CD4-positive, alpha-beta T cell (primary cell): ENCODE measurements around the gene PKNOX2. TPM values are rescaled to one million over a fixed set of nuclear protein-coding genes. Genes with fewer than 3 reads are reported as not detected.

ENCODE experiments used
- ATAC-seq: fragments of 200-7000 bp; cut with Tn5 transposase; one replicate; pipeline ENCODE4 v1.10.0; 2022; ENCODE audit warnings: mild to moderate bottlenecking; ENCODE audit not compliant: poor library complexity
- CTCF ChIA-PET: fragments of 350-600 bp; sonication (Branson Sonifier 250); formaldehyde crosslinking; loops from one replicate; lab custom pipeline; 2021; ENCODE audit warnings: antibody characterized with exemption, inconsistent platforms; lab: Charles Lee
- POLR2A ChIA-PET: fragments of 350-600 bp; sonication (Branson Sonifier 250); formaldehyde crosslinking; loops from one replicate; lab custom pipeline; 2021; ENCODE audit warnings: antibody characterized with exemption, inconsistent platforms; lab: Charles Lee
- DNase-seq, 14 experiments: peaks; one replicate each; pipeline ENCODE4 v3.0.0-alpha.2; 2013 to 2020; ENCODE audit warnings: mixed read lengths in 2 of 14
- H3K27ac ChIP-seq, 2 donors: one replicate each; pipeline versions ENCODE4 v1.5.1 to v1.7.0; 2013; ENCODE audit warnings: low read length in 2 of 2, low read depth in 1 of 2, mild to moderate bottlenecking in 1 of 2
- H3K27me3 ChIP-seq, 2 experiments: 1 replicate in 1 of 2; 2 replicates in 1 of 2; pipeline versions ENCODE4 v1.6.1 to v1.7.0; 2013; ENCODE audit warnings: low read length in 2 of 2, control low read depth in 1 of 2, mild to moderate bottlenecking in 1 of 2, moderate library complexity in 1 of 2; ENCODE audit not compliant: insufficient read depth in 2 of 2, control insufficient read depth in 1 of 2
- H3K36me3 ChIP-seq: one replicate; pipeline ENCODE4 v1.6.1; 2013; ENCODE audit warnings: low read length, control low read depth; ENCODE audit not compliant: insufficient read depth
- H3K4me1 ChIP-seq: one replicate; pipeline ENCODE4 v1.6.1; 2013; ENCODE audit warnings: low read length, control low read depth; ENCODE audit not compliant: insufficient read depth
- H3K4me3 ChIP-seq: one replicate; pipeline ENCODE4 v1.5.1; 2013; ENCODE audit warnings: mild to moderate bottlenecking, low read length, moderate library complexity
- H3K9me3 ChIP-seq, 2 experiments: 1 replicate in 1 of 2; 2 replicates in 1 of 2; pipeline versions ENCODE4 v1.6.1 to v1.7.0; 2013; ENCODE audit warnings: low read length in 2 of 2, mild to moderate bottlenecking in 2 of 2, control low read depth in 1 of 2, moderate library complexity in 1 of 2; ENCODE audit not compliant: control insufficient read depth in 1 of 2, insufficient read depth in 1 of 2
- H3K27ac Mint-ChIP-seq: one replicate; pipeline ENCODE4 v1.8.0; 2020; ENCODE audit warnings: mixed read lengths
- H3K27me3 Mint-ChIP-seq: one replicate; pipeline ENCODE4 v1.8.0; 2021; ENCODE audit warnings: mixed read lengths
- H3K36me3 Mint-ChIP-seq: one replicate; pipeline ENCODE4 v1.8.0; 2021; ENCODE audit warnings: low read depth, mixed read lengths
- H3K4me1 Mint-ChIP-seq: one replicate; pipeline ENCODE4 v1.8.0; 2021; ENCODE audit warnings: low read depth, mixed read lengths
- H3K4me3 Mint-ChIP-seq: one replicate; pipeline ENCODE4 v1.8.0; 2020; ENCODE audit warnings: mild to moderate bottlenecking, mixed read lengths
- H3K9me3 Mint-ChIP-seq: one replicate; pipeline ENCODE4 v1.8.0; 2020; ENCODE audit warnings: mixed read lengths
- CTCF ChIP-seq: fragments of 200-600 bp; IDR thresholded peaks from one replicate; pipeline ENCODE4 v1.8.0; 2022; ENCODE audit warnings: antibody characterized with exemption, mild to moderate bottlenecking
- intact Hi-C, 2 experiments: fragments of 100-400 bp; cut with DNase I in 1 of 2; cut with micrococcal nuclease in 1 of 2; formaldehyde crosslinking; loops; one replicate each; pipeline versions ENCODE4 v1.15.1 to v1.9.0; 2023 to 2025; cut with DNase I, micrococcal nuclease
- total RNA-seq, 174 experiments: library from RNA in 2 of 174; stranded (reverse) in 2 of 174; gene quantifications; one replicate each; pipeline ENCODE4 v1.2.3 and lab custom pipeline; 2021 to 2026

The PKNOX2 gene
- total RNA-seq, 2 experiments from 2014 or later = not detected

GRCh38 chr11:125357551-125357950, 193.0 kb downstream of the PKNOX2 start:
- Histone ChIP-seq H3K4me1 (no peaks in the 10 kb centered on the region), H3K27ac (no peak overlapping the region), H3K4me3 (no peak overlapping the region), H3K36me3 (no peaks in the 10 kb centered on the region), H3K9me3 (no peaks in the 10 kb centered on the region), H3K27me3 (no peaks in the 10 kb centered on the region)
- Mint-ChIP-seq H3K36me3 (no peaks in the 10 kb centered on the region), H3K9me3 (no peaks in the 10 kb centered on the region), H3K4me1 (no peaks in the 10 kb centered on the region), H3K4me3 (no peak overlapping the region), H3K27ac (no peak overlapping the region), H3K27me3 (no peaks in the 10 kb centered on the region)
- ChIA-PET POLR2A (no interaction called here), CTCF (interaction anchor here (0.9 kb wide), 1 partner anchor 12 kb away, joined by 4 read pairs; no protein-coding TSS in a partner anchor)
- no peak for ATAC-seq
- TF ChIP-seq CTCF = no peak
- intact Hi-C loops = no loop called here
- DNase-seq = no peak

- no peak for DNase-seq
- H3K27ac Mint-ChIP-seq = no peak overlapping the region
- POLR2A ChIA-PET = no interaction called here
Observed at GRCh38 chr11:125358254-125358840, 193.8 kb downstream of the PKNOX2 start.

GRCh38 chr11:125359130-125359529, 194.6 kb downstream of the PKNOX2 start:
- Mint-ChIP-seq H3K4me3 (no peak overlapping the region), H3K36me3 (no peaks in the 10 kb centered on the region), H3K27me3 (no peaks in the 10 kb centered on the region), H3K9me3 (no peaks in the 10 kb centered on the region), H3K27ac (no peak overlapping the region), H3K4me1 (no peaks in the 10 kb centered on the region)
- CTCF ChIA-PET = no interaction called here
- no peaks in the 10 kb centered on the region for H3K36me3 ChIP-seq
- H3K4me1 ChIP-seq = no peaks in the 10 kb centered on the region
- intact Hi-C loops = no loop called here
- no peak for TF ChIP-seq CTCF
- no peaks in the 10 kb centered on the region for H3K9me3 ChIP-seq
- POLR2A ChIA-PET = no interaction called here
- H3K27ac ChIP-seq = no peak overlapping the region
- no peak overlapping the region for H3K4me3 ChIP-seq
- no peaks in the 10 kb centered on the region for H3K27me3 ChIP-seq
- no peak for DNase-seq
- ATAC-seq = no peak

More at GRCh38 chr11:125358254-125358840, 193.8 kb downstream of the PKNOX2 start:
- H3K9me3 Mint-ChIP-seq = no peaks in the 10 kb centered on the region
- H3K4me3 Mint-ChIP-seq = no peak overlapping the region
- ATAC-seq = no peak
- no peak overlapping the region for H3K27ac ChIP-seq
- H3K36me3 Mint-ChIP-seq = no peaks in the 10 kb centered on the region
- H3K4me1 ChIP-seq = no peaks in the 10 kb centered on the region
- TF ChIP-seq CTCF = no peak
- CTCF ChIA-PET = no interaction called here
- H3K9me3 ChIP-seq = no peaks in the 10 kb centered on the region
- H3K36me3 ChIP-seq = no peaks in the 10 kb centered on the region
- H3K27me3 ChIP-seq = no peaks in the 10 kb centered on the region
- H3K4me1 Mint-ChIP-seq = no peaks in the 10 kb centered on the region
- no peak overlapping the region for H3K4me3 ChIP-seq
- intact Hi-C loops = no loop called here
- H3K27me3 Mint-ChIP-seq = no peaks in the 10 kb centered on the region
